Posterior vena cava (tissue), 2 donors: Measurements from ENCODE around the gene IMP3. TPM values are rescaled to one million over a fixed set of nuclear protein-coding genes. Genes with fewer than 3 reads are reported as not detected.
"Not testable (repeated sequence)": the region's sequence is repeated elsewhere in the genome, so short reads cannot be mapped to it uniquely, and the experiment has no call there.

ENCODE experiments used
- DNase-seq: peaks from one replicate; pipeline ENCODE4 v3.0.0-alpha.2; 2020; ENCODE audit warnings: low spot score
- intact Hi-C, 2 donors: fragments of 100-400 bp; cut with DNase I; formaldehyde crosslinking; loops; one replicate each; pipeline versions ENCODE4 v1.14.1 to v1.14.2; 2022 to 2023
- long read RNA-seq, 2 donors: library from polyadenylated mRNA; unstranded; transcript quantifications; one replicate each; pipeline ENCODE4 v2.0.0, GENCODE V29; 2020 to 2021
- total RNA-seq, 2 donors: library from RNA; stranded (reverse); fragmentation: NEBNext Ultra II Directional; extraction: Animal tissue kit (Norgen Biotek cat#: 25700); gene quantifications; one replicate each; pipeline ENCODE4 v1.2.1, GENCODE V29; 2021
- donor health status: DM: yes; HTN: yes; CAD: no.
- donor health status: DM: yes; HTN: yes; CAD: no.

Gene IMP3
- total RNA-seq, result 10 to 100 TPM; 29.0 to 34.1 TPM
- long read RNA-seq, donor 1, transcript IMP3-202 (1 exons, 1,237 nt), result major isoform, 28 of 30 reads
- long read RNA-seq, donor 1, partial matches to known transcripts, result 0 of 30 reads
- long read RNA-seq, donor 1, other reads (novel, unspliced or antisense), result 2 of 30 reads
- long read RNA-seq, donor 2, transcript IMP3-202 (1 exons, 1,237 nt), result major isoform, 120 of 126 reads
- long read RNA-seq, donor 2, partial matches to known transcripts, result 0 of 126 reads
- long read RNA-seq, donor 2, other reads (novel, unspliced or antisense), result 6 of 126 reads

- intact Hi-C loops, result no loop called here
- DNase-seq, result peak; percentile 98
Measured at GRCh38 chr15:75639709-75640482, at the start of gene IMP3. TSS of gene IMP3 (minus strand) at chr15:75640224. CDS start at chr15:75640168, 56 bp downstream.

- not testable (repeated sequence) for DNase-seq
- intact Hi-C loops, result loop anchor here (5.0 to 10.0 kb wide), 3 partner anchors 38 to 105 kb away; no protein-coding TSS in a partner anchor
Measured at GRCh38 chr15:75689429-75689828, 49.4 kb upstream of the IMP3 start.

GRCh38 chr15:75688831-75689230 is 48.8 kb upstream of the IMP3 start:
- intact Hi-C loops, result loop anchor here (5.0 to 10.0 kb wide), 3 partner anchors 38 to 106 kb away; no protein-coding TSS in a partner anchor
- no peak for DNase-seq

- intact Hi-C loops, result loop anchor here (5.0 to 10.0 kb wide), 3 partner anchors 39 to 107 kb away; no protein-coding TSS in a partner anchor
- DNase-seq, result no peak
Measured at GRCh38 chr15:75688278-75688557, 48.2 kb upstream of the IMP3 start.

GRCh38 chr15:75687486-75688277 is 47.7 kb upstream of the IMP3 start:
- DNase-seq, result no peak
- intact Hi-C loops, result loop anchor here (5.0 to 10.0 kb wide), 3 partner anchors 40 to 107 kb away; no protein-coding TSS in a partner anchor

GRCh38 chr15:75686212-75686642 is 46.2 kb upstream of the IMP3 start:
- intact Hi-C loops, result loop anchor here (5.0 to 10.0 kb wide), 3 partner anchors 41 to 109 kb away; no protein-coding TSS in a partner anchor
- DNase-seq, result peak; percentile 94

GRCh38 chr15:75685195-75685594 is 45.2 kb upstream of the IMP3 start:
- no peak for DNase-seq
- intact Hi-C loops, result loop anchor here (5.0 to 10.0 kb wide), 3 partner anchors 42 to 110 kb away; no protein-coding TSS in a partner anchor

GRCh38 chr15:75684648-75685047 is 44.6 kb upstream of the IMP3 start:
- intact Hi-C loops, result loop anchor here (5.0 to 10.0 kb wide), 4 partner anchors 43 to 110 kb away; no protein-coding TSS in a partner anchor
- DNase-seq, result no peak

- not testable (repeated sequence) for DNase-seq
Measured at GRCh38 chr15:75683646-75684312, 43.8 kb upstream of the IMP3 start.

GRCh38 chr15:75682181-75683135 is 42.4 kb upstream of the IMP3 start:
- intact Hi-C loops, result loop anchor here (5.0 to 10.0 kb wide), 3 partner anchors 52 to 112 kb away; no protein-coding TSS in a partner anchor
- no peak for DNase-seq

More at GRCh38 chr15:75683646-75684312, 43.8 kb upstream of the IMP3 start:
- intact Hi-C loops, result loop anchor here (5.0 to 10.0 kb wide), 3 partner anchors 51 to 111 kb away; no protein-coding TSS in a partner anchor

GRCh38 chr15:75680007-75680789 is 40.2 kb upstream of the IMP3 start:
- intact Hi-C loops, result loop anchor here (5.0 to 10.0 kb wide), 3 partner anchors 55 to 115 kb away; no protein-coding TSS in a partner anchor
- no peak for DNase-seq

GRCh38 chr15:75678324-75678690 is 38.3 kb upstream of the IMP3 start:
- intact Hi-C loops, result loop anchor here in 1 of 2 donors (10.0 kb wide), 1 partner anchor 54 kb away; the partner anchor contains the start of gene SNUPN
- not testable (repeated sequence) for DNase-seq

- DNase-seq, result no peak
- intact Hi-C loops, result loop anchor here in 1 of 2 donors (10.0 kb wide), 1 partner anchor 53 kb away; the partner anchor contains the start of gene SNUPN
Measured at GRCh38 chr15:75677465-75678323, 37.7 kb upstream of the IMP3 start.

GRCh38 chr15:75676688-75677464 is 36.9 kb upstream of the IMP3 start:
- DNase-seq, result no peak
- intact Hi-C loops, result loop anchor here in 1 of 2 donors (10.0 kb wide), 1 partner anchor 52 kb away; the partner anchor contains the start of gene SNUPN
